Measurements from ENCODE around the gene CPED1. TPM values are rescaled to one million over a fixed set of nuclear protein-coding genes. Genes with fewer than 3 reads are reported as not detected.

Gene CPED1
- total and polyA plus RNA-seq, 10 of the 15 experiments (the other 5 are each of a cell fraction or from before 2014, with no cell fraction given), result 0.01 to 0.77 (median 0.10) TPM; not detected in 1

DNA sequence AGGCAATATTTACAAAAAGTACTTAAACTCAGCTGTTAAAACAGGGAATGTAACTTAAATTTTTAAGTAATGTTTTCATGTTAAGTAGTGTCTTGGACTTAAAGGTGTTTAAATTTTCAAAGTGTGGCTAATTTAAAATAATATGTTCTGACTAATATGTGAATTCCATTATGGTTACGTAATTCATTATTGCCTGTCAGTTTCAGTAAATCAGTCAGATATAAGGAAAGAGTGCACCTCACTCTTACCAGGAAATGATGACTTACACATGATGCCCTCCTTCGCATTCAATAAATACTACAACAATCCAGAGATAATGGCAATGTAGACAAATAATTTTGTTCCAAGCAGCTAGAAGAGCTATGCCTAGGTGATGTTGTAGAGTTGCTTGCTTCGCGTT, 271.3 kb downstream of the CPED1 start:
- no peak for DNase-seq (ENCODE audit: low read depth, low spot score)
- ChIA-PET POLR2A (no interaction called here), SMC1A (ENCODE audit: uncharacterized antibody, unreplicated experiment) (interaction anchor here (0.8 to 3.1 kb wide), 4 partner anchors 14 to 54 kb away, joined by 3 to 12 read pairs (median 4); no protein-coding TSS in a partner anchor), CTCF (interaction anchor here (0.6 kb wide), 2 partner anchors 19 to 180 kb away, joined by 3 read pairs; no protein-coding TSS in a partner anchor), RAD21 (ENCODE audit: unreplicated experiment) (interaction anchor here (0.6 to 0.7 kb wide), 2 partner anchors 66 to 71 kb away, joined by 3 read pairs; no protein-coding TSS in a partner anchor)
- Histone ChIP-seq H3K4me2 (ENCODE audit: control insufficient read depth, insufficient read depth) (no peak overlapping the region), H3K36me3 (ENCODE audit: control insufficient read depth in 2 of 2, insufficient read depth in 2 of 2, low read length in 1 of 2) (no peaks in the 10 kb centered on the region), H3K9ac (ENCODE audit: control insufficient read depth, insufficient read depth, low read length) (no peak overlapping the region), H3K27ac (ENCODE audit: control insufficient read depth, insufficient read depth) (no peak overlapping the region), H2AFZ (ENCODE audit: control insufficient read depth, low read depth, low read length) (no peak overlapping the region), H3K79me2 (ENCODE audit: control insufficient read depth, insufficient read depth, low read length) (no peaks in the 10 kb centered on the region), H3K4me3 (no peak overlapping the region), H3K4me1 (ENCODE audit: control insufficient read depth, insufficient read depth, low read length) (no peaks in the 10 kb centered on the region), H4K20me1 (ENCODE audit: control insufficient read depth, insufficient read depth) (no peaks in the 10 kb centered on the region), H3K9me3 (replicated peaks; ENCODE audit: control insufficient read depth, insufficient read depth, low read length) (no peaks in the 10 kb centered on the region), H3K27me3 (replicated peaks in 1 of 2; ENCODE audit: control insufficient read depth in 2 of 2, insufficient read depth in 2 of 2, low read length in 1 of 2) (no peaks in the 10 kb centered on the region; a peak in 1 of 4 replicates)
- 64% methylated on average over 4 of the region's 4 CpGs for WGBS (ENCODE audit: insufficient coverage, insufficient replicate concordance, low lambda C conversion rate, missing lambda C conversion rate)
- in situ Hi-C loops (cut with MboI), result no loop called here
- intact Hi-C loops (cut with micrococcal nuclease; ENCODE audit: unreplicated experiment), result no loop called here
- no peak for FAIRE-seq
- BruUV-seq (replicated peaks), result no TSS peak
- no peak for ATAC-seq
- TF ChIP-seq MXI1 (IDR thresholded peaks at IDR 0.05; ENCODE audit: low read depth, low read length) (no peak), ZSCAN29 (IDR thresholded peaks at IDR 0.05) (no peak), FOS (IDR thresholded peaks at IDR 0.05; ENCODE audit: borderline replicate concordance, extremely low read depth, insufficient read length) (no peak), IRF4 (IDR thresholded peaks at IDR 0.05; ENCODE audit: low read depth, low read length) (no peak)

DNA sequence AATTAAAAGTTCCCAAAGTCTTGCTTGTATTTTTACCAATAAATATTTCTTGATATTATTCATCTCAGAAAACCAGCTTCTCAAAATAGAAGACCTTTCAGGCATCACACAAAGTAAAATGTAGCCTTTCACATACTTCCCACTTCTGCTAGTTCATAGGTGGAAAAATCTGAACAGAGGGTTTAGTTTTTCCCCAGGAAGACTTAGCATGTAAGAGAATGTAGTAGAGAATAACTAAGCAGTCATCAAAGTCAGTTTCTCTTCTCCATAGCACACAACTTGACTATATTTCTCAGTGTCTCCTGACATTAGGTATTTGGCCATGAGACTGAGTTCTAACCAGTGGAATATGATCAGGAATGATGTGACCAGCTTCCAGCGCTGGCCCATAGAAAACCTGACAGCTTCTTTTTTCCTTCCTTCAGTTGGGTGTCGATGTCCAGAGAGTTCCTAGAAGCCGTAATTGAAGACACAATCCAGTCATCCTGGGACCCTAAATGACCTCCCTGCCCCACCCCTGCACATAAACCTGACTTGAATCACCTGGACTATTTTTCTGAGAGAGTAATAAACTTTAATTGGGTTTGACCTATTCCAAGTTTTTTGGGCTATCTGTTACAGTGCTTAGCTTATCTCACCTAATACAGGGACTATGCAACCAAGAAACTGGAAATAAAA, 272.8 kb downstream of the CPED1 start:
- Histone ChIP-seq H3K4me2 (ENCODE audit: control insufficient read depth, insufficient read depth) (no peak overlapping the region), H2AFZ (ENCODE audit: control insufficient read depth, low read depth, low read length) (no peak overlapping the region), H4K20me1 (ENCODE audit: control insufficient read depth, insufficient read depth) (no peaks in the 10 kb centered on the region), H3K27ac (ENCODE audit: control insufficient read depth, insufficient read depth) (no peak overlapping the region), H3K36me3 (ENCODE audit: control insufficient read depth in 2 of 2, insufficient read depth in 2 of 2, low read length in 1 of 2) (no peaks in the 10 kb centered on the region), H3K4me3 (no peak overlapping the region), H3K4me1 (ENCODE audit: control insufficient read depth, insufficient read depth, low read length) (no peaks in the 10 kb centered on the region), H3K27me3 (replicated peaks in 1 of 2; ENCODE audit: control insufficient read depth in 2 of 2, insufficient read depth in 2 of 2, low read length in 1 of 2) (no peaks in the 10 kb centered on the region; a peak in 1 of 4 replicates), H3K9me3 (replicated peaks; ENCODE audit: control insufficient read depth, insufficient read depth, low read length) (no peaks in the 10 kb centered on the region), H3K79me2 (ENCODE audit: control insufficient read depth, insufficient read depth, low read length) (no peaks in the 10 kb centered on the region), H3K9ac (ENCODE audit: control insufficient read depth, insufficient read depth, low read length) (no peak overlapping the region)
- SMC1A ChIA-PET (ENCODE audit: uncharacterized antibody, unreplicated experiment), result interaction anchor here (0.7 to 3.1 kb wide), 2 partner anchors 9 to 12 kb away, joined by 3 to 12 read pairs; no protein-coding TSS in a partner anchor
- no TSS peak for BruUV-seq (replicated peaks)
- no peak for ATAC-seq
- 17% methylated on average over 3 of the region's 3 CpGs for WGBS (ENCODE audit: insufficient coverage, insufficient replicate concordance, low lambda C conversion rate, missing lambda C conversion rate)
- RAD21 ChIA-PET (ENCODE audit: unreplicated experiment), result interaction anchor here (1.2 kb wide), 1 partner anchor 17 kb away, joined by 3 read pairs; no protein-coding TSS in a partner anchor
- CTCF ChIA-PET, result interaction anchor here (0.7 to 1.3 kb wide), 2 partner anchors 12 to 98 kb away, joined by 3 read pairs; no protein-coding TSS in a partner anchor
- DNase-seq (ENCODE audit: low read depth, low spot score), result no peak
- in situ Hi-C loops (cut with MboI) (no loop called here), intact Hi-C loops (cut with micrococcal nuclease; ENCODE audit: unreplicated experiment) (no loop called here)
- POLR2A ChIA-PET, result interaction anchor here (0.5 to 0.6 kb wide), 2 partner anchors 74 to 122 kb away, joined by 3 read pairs; no protein-coding TSS in a partner anchor
- no peak for FAIRE-seq
- TF ChIP-seq RAD51 (IDR thresholded peaks at IDR 0.05) (no peak), ZNF622 (IDR thresholded peaks at IDR 0.05) (no peak), SKIL (IDR thresholded peaks at IDR 0.05; ENCODE audit: low read depth, poor library complexity, severe bottlenecking) (no peak), TCF12 (IDR thresholded peaks at IDR 0.05; ENCODE audit: low read depth, low read length) (no peak), EED (IDR thresholded peaks at IDR 0.05; ENCODE audit: low read depth) (no peak), IKZF1 (conservative IDR thresholded peaks at IDR 0.05) (no peak), ZBTB40 (IDR thresholded peaks at IDR 0.05; ENCODE audit: borderline replicate concordance) (no peak)
